AG04450 (cell line): Measurements from ENCODE around the gene UBE2E2. TPM values are rescaled to one million over a fixed set of nuclear protein-coding genes. Genes with fewer than 3 reads are reported as not detected.

Source experiments
- CTCF ChIA-PET: fragments of 300-600, 350-600 bp; formaldehyde crosslinking; extraction: SDS; loops from one replicate; lab custom pipeline; 2022; ENCODE audit warnings: antibody characterized with exemption, inconsistent platforms; lab: Charles Lee
- POLR2A ChIA-PET: fragments of 350-600 bp; formaldehyde crosslinking; extraction: SDS; loops from one replicate; lab custom pipeline; 2021; ENCODE audit warnings: antibody characterized with exemption, inconsistent platforms; lab: Yijun Ruan, JAX
- DNase-seq: peaks from one replicate; pipeline ENCODE4 v3.0.0-alpha.2; 2011; ENCODE audit warnings: low read depth, low spot score
- H3K27ac ChIP-seq: one replicate; pipeline ENCODE4 v1.5.1; 2012; ENCODE audit warnings: low read depth, low read length, control low read depth
- H3K27me3 ChIP-seq: one replicate; pipeline ENCODE4 v1.6.0; 2012; ENCODE audit warnings: low read length; ENCODE audit not compliant: control insufficient read depth, insufficient read depth
- H3K4me3 ChIP-seq: 2 replicates; pipeline ENCODE4 v1.5.1; 2011; ENCODE audit warnings: mild to moderate bottlenecking, low read depth, low read length, control low read depth
- H3K9me3 ChIP-seq: 2 replicates; pipeline ENCODE4 v1.5.1; 2012; ENCODE audit warnings: low read length; ENCODE audit not compliant: control insufficient read depth, insufficient read depth
- CTCF ChIP-seq: IDR thresholded peaks from 2 replicates; pipeline ENCODE4 v1.5.1; 2011; ENCODE audit warnings: low read depth, low read length, control low read depth, inconsistent platforms
- polyA plus RNA-seq: library from polyadenylated mRNA; depleted of rRNA; stranded (reverse); fragments of >200 nt; gene quantifications from 2 replicates; pipeline ENCODE4 v1.2.3, GENCODE V29; 2011

Gene UBE2E2
- polyA plus RNA-seq, 1 experiment: 43.2 TPM

- Histone ChIP-seq H3K4me3 (no peak overlapping the region), H3K27me3 (no peaks in the 10 kb centered on the region), H3K9me3 (no peaks in the 10 kb centered on the region), H3K27ac (no peak overlapping the region)
- POLR2A ChIA-PET: interaction anchor here (0.6 kb wide), 1 partner anchor 14 kb away, joined by 5 read pairs; no protein-coding TSS in a partner anchor
- TF ChIP-seq CTCF: no peak
- CTCF ChIA-PET: no interaction called here
- DNase-seq: no peak
These were observed 32.1 kb downstream of the UBE2E2 start for GRCh38 chr3:23235264-23235663.

GRCh38 chr3:23236890-23237289 lies 33.8 kb downstream of the UBE2E2 start:
- Histone ChIP-seq H3K4me3 (no peak overlapping the region), H3K27me3 (no peaks in the 10 kb centered on the region), H3K9me3 (no peaks in the 10 kb centered on the region), H3K27ac (no peak overlapping the region)
- CTCF ChIA-PET: interaction anchor here (0.6 to 0.7 kb wide), 4 partner anchors 13 to 571 kb away, joined by 3 to 8 read pairs (median 5); no protein-coding TSS in a partner anchor
- no peak for DNase-seq
- no peak for TF ChIP-seq CTCF
- POLR2A ChIA-PET: no interaction called here

- H3K27ac ChIP-seq: no peak overlapping the region
- H3K4me3 ChIP-seq: no peak overlapping the region
- no peak for TF ChIP-seq CTCF
- no peaks in the 10 kb centered on the region for H3K27me3 ChIP-seq
- CTCF ChIA-PET: interaction anchor here (1.1 kb wide), 1 partner anchor 10 kb away, joined by 3 read pairs; no protein-coding TSS in a partner anchor
- H3K9me3 ChIP-seq: no peaks in the 10 kb centered on the region
- POLR2A ChIA-PET: no interaction called here
- DNase-seq: no peak
These were observed 35.0 kb downstream of the UBE2E2 start for GRCh38 chr3:23238156-23238555.

GRCh38 chr3:23238578-23238977 lies 35.5 kb downstream of the UBE2E2 start:
- no peak for TF ChIP-seq CTCF
- CTCF ChIA-PET: interaction anchor here (1.1 kb wide), 1 partner anchor 10 kb away, joined by 3 read pairs; no protein-coding TSS in a partner anchor

GRCh38 chr3:23239211-23240068 lies 36.3 kb downstream of the UBE2E2 start:
- POLR2A ChIA-PET: no interaction called here
- DNase-seq: no peak
- H3K9me3 ChIP-seq: no peaks in the 10 kb centered on the region
- no peaks in the 10 kb centered on the region for H3K27me3 ChIP-seq
- no peak overlapping the region for H3K27ac ChIP-seq
- CTCF ChIA-PET: interaction anchor here (0.7 to 1.1 kb wide), 2 partner anchors 9 to 19 kb away, joined by 3 read pairs; no protein-coding TSS in a partner anchor
- H3K4me3 ChIP-seq: no peak overlapping the region
- no peak for TF ChIP-seq CTCF

More at GRCh38 chr3:23238578-23238977, 35.5 kb downstream of the UBE2E2 start:
- Histone ChIP-seq H3K4me3 (no peak overlapping the region), H3K27me3 (no peaks in the 10 kb centered on the region), H3K27ac (no peak overlapping the region), H3K9me3 (no peaks in the 10 kb centered on the region)
- DNase-seq: no peak
- POLR2A ChIA-PET: no interaction called here
